Small intestine (tissue), 7 donors: Measurements from ENCODE around the gene C19orf44. TPM values are rescaled to one million over a fixed set of nuclear protein-coding genes. Genes with fewer than 3 reads are reported as not detected.
A peak's percentile ranks its signal among the peaks of the same experiment; 100 is the strongest.
"Not testable (repeated sequence)": the region's sequence is repeated elsewhere in the genome, so short reads cannot be mapped to it uniquely, and the experiment has no call there.

ENCODE experiments used
- DNase-seq, 2 donors: peaks; one replicate each; pipeline versions ENCODE4 v3.0.0 to v3.0.0-alpha.2; 2013
- FAIRE-seq: peaks from 2 replicates; lab custom pipeline; 2012; peaks lifted over from hg19 to GRCh38; lab: Jason Lieb, UNC
- H3K27ac ChIP-seq, 3 donors: one replicate each; pipeline ENCODE4 v1.5.1; 2013; ENCODE audit warnings: low read length in 2 of 3, mild to moderate bottlenecking in 2 of 3, control low read depth in 1 of 3, inconsistent platforms in 1 of 3, low read depth in 1 of 3, moderate library complexity in 1 of 3
- H3K27me3 ChIP-seq, 3 donors: one replicate each; pipeline ENCODE4 v1.6.1; 2013; ENCODE audit warnings: low read length in 3 of 3, inconsistent platforms in 1 of 3; ENCODE audit not compliant: control insufficient read depth in 3 of 3, insufficient read depth in 3 of 3
- H3K36me3 ChIP-seq, 3 donors: one replicate each; pipeline ENCODE4 v1.6.1; 2013; ENCODE audit warnings: low read length in 3 of 3, inconsistent platforms in 1 of 3, low read depth in 1 of 3, mild to moderate bottlenecking in 1 of 3, moderate library complexity in 1 of 3; ENCODE audit not compliant: control insufficient read depth in 3 of 3, insufficient read depth in 2 of 3
- H3K4me1 ChIP-seq, 3 donors: one replicate each; pipeline ENCODE4 v1.6.1; 2013; ENCODE audit warnings: low read length in 2 of 3, inconsistent platforms in 1 of 3, low read depth in 1 of 3, mild to moderate bottlenecking in 1 of 3, moderate library complexity in 1 of 3; ENCODE audit not compliant: control insufficient read depth in 3 of 3, insufficient read depth in 2 of 3
- H3K4me3 ChIP-seq, 3 donors: one replicate each; pipeline ENCODE4 v1.5.1; 2013; ENCODE audit warnings: low read length in 3 of 3, control low read depth in 1 of 3, inconsistent platforms in 1 of 3, low read depth in 1 of 3, mild to moderate bottlenecking in 1 of 3, moderate library complexity in 1 of 3
- H3K9me3 ChIP-seq, 2 donors: one replicate each; pipeline ENCODE4 v1.6.1; 2013; ENCODE audit warnings: low read depth in 1 of 2, low read length in 1 of 2; ENCODE audit not compliant: control insufficient read depth in 2 of 2, insufficient read depth in 1 of 2
- WGBS, 3 donors: extraction: QIAGEN DNeasy Blood & Tissue Kit; methylation state at CpG; one replicate each; pipeline ENCODE4 v1.1.7; 2013; 5-methylcytosine and 5-hydroxymethylcytosine counted together
- polyA plus RNA-seq, 4 donors: library from polyadenylated mRNA; stranded (reverse) in 3 of 4; unstranded in 1 of 4; fragments of 200-250 nt in 3 of 4; fragments of 120-200 nt in 1 of 4; gene quantifications; one replicate each; pipeline versions ENCODE4 v1.2.1 to v1.2.3, GENCODE V29; 2013
- donor health status: healthy with polysubstance abuse.
- donor health status: control.
- donor health status: control.
- donor health status: Bipolar disorder and iron deficiency.
- donor health status: healthy.

The C19orf44 gene
- polyA plus RNA-seq, 4 donors = 0.67 to 3.7 (median 2.2) TPM

- WGBS, 3 donors = 2 to 3% (median 2%) methylated on average over 15 of the region's 15 CpGs
- H3K9me3 ChIP-seq = no peaks in the 10 kb centered on the region
- no peaks in the 10 kb centered on the region for H3K27me3 ChIP-seq
- H3K27ac ChIP-seq = peak overlapping the region; percentile 33 to 93 (median 83)
- peaks cover 0 to 11% (median 3%) of the 10 kb centered on the region in 3 donors for H3K4me1 ChIP-seq
- peak in 1 of 2 donors; percentile 9 for DNase-seq
- peaks cover 0 to 25% (median 0%) of the 10 kb centered on the region in 3 donors for H3K36me3 ChIP-seq
- no peak for FAIRE-seq
- H3K4me3 ChIP-seq = peak overlapping the region; percentile 90 to 93 (median 93)
Observed at GRCh38 chr19:16542910-16543472, 46.8 kb downstream of the C19orf44 start.

- peaks cover 0 to 20% (median 0%) of the 10 kb centered on the region in 3 donors for H3K36me3 ChIP-seq
- H3K27ac ChIP-seq, FAIRE-seq, DNase-seq, H3K9me3 ChIP-seq, H3K27me3 ChIP-seq: not testable (repeated sequence)
- peaks cover 0 to 11% (median 3%) of the 10 kb centered on the region in 3 donors for H3K4me1 ChIP-seq
- WGBS, 3 donors = 69 to 80% (median 73%) methylated on average over 6 of the region's 6 CpGs
- peak overlapping the region in 1 of 3 donors; percentile 93 for H3K4me3 ChIP-seq
Observed at GRCh38 chr19:16543734-16544133, 47.5 kb downstream of the C19orf44 start.

GRCh38 chr19:16544473-16545231 lies 48.5 kb downstream of the C19orf44 start:
- WGBS, 3 donors = 84 to 90% (median 85%) methylated on average over 11 of the region's 11 CpGs
- FAIRE-seq (no peak), DNase-seq (no peak)
- Histone ChIP-seq H3K9me3 (no peaks in the 10 kb centered on the region), H3K36me3 (peaks cover 0 to 14% (median 0%) of the 10 kb centered on the region in 3 donors), H3K4me1 (peaks cover 0 to 10% (median 3%) of the 10 kb centered on the region in 3 donors), H3K27me3 (no peaks in the 10 kb centered on the region), H3K27ac (no peak overlapping the region), H3K4me3 (no peak overlapping the region)

- Histone ChIP-seq H3K4me3 (no peak overlapping the region), H3K36me3 (peaks cover 0 to 23% (median 11%) of the 10 kb centered on the region in 3 donors), H3K27me3 (no peaks in the 10 kb centered on the region), H3K27ac (no peak overlapping the region), H3K4me1 (no peaks in the 10 kb centered on the region), H3K9me3 (no peaks in the 10 kb centered on the region)
- FAIRE-seq = no peak
- DNase-seq = no peak
- 91 to 97% (median 93%) methylated on average over 4 of the region's 4 CpGs for WGBS, 3 donors
Observed at GRCh38 chr19:16548956-16549355, 52.8 kb downstream of the C19orf44 start.

GRCh38 chr19:16551902-16552301 lies 55.7 kb downstream of the C19orf44 start:
- not testable (repeated sequence) for H3K27me3 ChIP-seq, H3K4me3 ChIP-seq, H3K4me1 ChIP-seq, H3K9me3 ChIP-seq, FAIRE-seq, DNase-seq, H3K27ac ChIP-seq
- peaks cover 0 to 50% (median 14%) of the 10 kb centered on the region in 3 donors for H3K36me3 ChIP-seq
- WGBS, 3 donors = 94 to 98% (median 95%) methylated on average over 6 of the region's 6 CpGs

GRCh38 chr19:16554776-16555175 lies 58.6 kb downstream of the C19orf44 start:
- no peak for DNase-seq
- Histone ChIP-seq H3K27ac (no peak overlapping the region), H3K4me1 (no peaks in the 10 kb centered on the region), H3K36me3 (peaks cover 5 to 54% (median 16%) of the 10 kb centered on the region in 3 donors), H3K4me3 (no peak overlapping the region), H3K27me3 (no peaks in the 10 kb centered on the region), H3K9me3 (no peaks in the 10 kb centered on the region)
- WGBS, 3 donors = 81 to 92% (median 91%) methylated on average over 8 of the region's 8 CpGs
- FAIRE-seq = no peak

- no peak for DNase-seq
- H3K36me3 ChIP-seq = peaks cover 8 to 54% (median 9%) of the 10 kb centered on the region in 3 donors
- no peaks in the 10 kb centered on the region for H3K27me3 ChIP-seq
- no peaks in the 10 kb centered on the region for H3K4me1 ChIP-seq
- H3K9me3 ChIP-seq = no peaks in the 10 kb centered on the region
- no peak overlapping the region for H3K27ac ChIP-seq
- 89 to 93% (median 89%) methylated on average over 10 of the region's 10 CpGs for WGBS, 3 donors
- H3K4me3 ChIP-seq = no peak overlapping the region
- no peak for FAIRE-seq
Observed at GRCh38 chr19:16559780-16560276, 63.6 kb downstream of the C19orf44 start.

- Histone ChIP-seq H3K27ac (no peak overlapping the region), H3K9me3 (no peaks in the 10 kb centered on the region), H3K36me3 (peaks cover 9 to 55% (median 10%) of the 10 kb centered on the region in 3 donors), H3K4me1 (no peaks in the 10 kb centered on the region), H3K4me3 (no peak overlapping the region), H3K27me3 (no peaks in the 10 kb centered on the region)
- 90 to 94% (median 90%) methylated on average over 8 of the region's 8 CpGs for WGBS, 3 donors
- no peak for FAIRE-seq
- DNase-seq = no peak
Observed at GRCh38 chr19:16561382-16561781, 65.2 kb downstream of the C19orf44 start.
